HG03575 (cell line): ENCODE measurements around the gene MORC1.

ENCODE experiments used
- ATAC-seq: cut with Tn5 transposase; IDR thresholded peaks from one replicate; pipeline ENCODE4 v1.9.1; 2021; ENCODE audit not compliant: unreplicated experiment, insufficient number of reproducible peaks, low FRiP score; ENCODE audit errors: extremely low read depth

Gene MORC1

GRCh38 chr3:109050591-109051167 lies 67.3 kb downstream of the MORC1 start:
- no peak for ATAC-seq

GRCh38 chr3:109047366-109047765 lies 70.6 kb downstream of the MORC1 start:
- no peak for ATAC-seq

- no peak for ATAC-seq
These were observed 72.5 kb downstream of the MORC1 start for GRCh38 chr3:109045271-109046040.

GRCh38 chr3:109035082-109035481 lies 82.9 kb downstream of the MORC1 start:
- ATAC-seq: no peak

GRCh38 chr3:109033000-109033660 lies 84.8 kb downstream of the MORC1 start:
- ATAC-seq: no peak

- ATAC-seq: no peak
These were observed 89.2 kb downstream of the MORC1 start for GRCh38 chr3:109028753-109029152.

- no peak for ATAC-seq
These were observed 91.1 kb downstream of the MORC1 start for GRCh38 chr3:109026821-109027220.

- ATAC-seq: no peak
These were observed 92.0 kb downstream of the MORC1 start for GRCh38 chr3:109025896-109026295.

- ATAC-seq: no peak
These were observed 94.2 kb downstream of the MORC1 start for GRCh38 chr3:109023656-109024254.

- no peak for ATAC-seq
These were observed 94.8 kb downstream of the MORC1 start for GRCh38 chr3:109023167-109023566.

GRCh38 chr3:109021556-109021955 lies 96.4 kb downstream of the MORC1 start:
- no peak for ATAC-seq

- ATAC-seq: no peak
These were observed 99.1 kb downstream of the MORC1 start for GRCh38 chr3:109018828-109019227.

GRCh38 chr3:109005443-109005842 lies 112.5 kb downstream of the MORC1 start:
- no peak for ATAC-seq

- no peak for ATAC-seq
These were observed 119.5 kb downstream of the MORC1 start for GRCh38 chr3:108998436-108998835.

GRCh38 chr3:108985844-108986243 lies 132.1 kb downstream of the MORC1 start:
- ATAC-seq: no peak

GRCh38 chr3:108983051-108983450 lies 134.9 kb downstream of the MORC1 start:
- no peak for ATAC-seq

- ATAC-seq: no peak
These were observed 141.9 kb downstream of the MORC1 start for GRCh38 chr3:108976058-108976457.

GRCh38 chr3:108973019-108973418 lies 144.9 kb downstream of the MORC1 start:
- no peak for ATAC-seq

GRCh38 chr3:108972482-108972881 lies 145.5 kb downstream of the MORC1 start:
- ATAC-seq: no peak

GRCh38 chr3:108970561-108970960 lies 147.4 kb downstream of the MORC1 start:
- ATAC-seq: no peak
